ENCODE measurements around the gene ATP13A4. TPM values are rescaled to one million over a fixed set of nuclear protein-coding genes. Genes with fewer than 3 reads are reported as not detected.

The ATP13A4 gene
- total RNA-seq, 1 donor from 2014 or later = not detected

DNA sequence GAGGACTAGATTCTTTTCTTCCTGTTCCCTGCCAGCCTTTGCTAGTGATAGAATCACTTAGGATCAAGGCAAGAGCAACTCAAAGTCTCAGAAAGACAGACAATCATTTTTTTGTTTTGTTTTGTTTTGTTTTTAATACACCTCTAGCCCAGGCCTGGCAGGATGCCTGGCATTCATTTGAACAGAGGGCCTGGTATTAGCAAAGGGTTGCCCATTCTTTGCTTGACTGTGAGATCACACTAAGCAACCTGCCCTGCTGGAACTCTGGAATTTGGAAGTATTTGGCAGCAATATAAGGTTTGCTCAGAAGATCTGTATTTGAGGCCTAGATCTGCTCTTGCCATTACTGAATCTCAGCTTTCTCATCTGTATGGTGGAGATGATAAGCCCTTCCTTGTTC is 154.4 kb downstream of the ATP13A4 start:
- no peak for DNase-seq (ENCODE audit: low read depth in 2 of 2)

DNA sequence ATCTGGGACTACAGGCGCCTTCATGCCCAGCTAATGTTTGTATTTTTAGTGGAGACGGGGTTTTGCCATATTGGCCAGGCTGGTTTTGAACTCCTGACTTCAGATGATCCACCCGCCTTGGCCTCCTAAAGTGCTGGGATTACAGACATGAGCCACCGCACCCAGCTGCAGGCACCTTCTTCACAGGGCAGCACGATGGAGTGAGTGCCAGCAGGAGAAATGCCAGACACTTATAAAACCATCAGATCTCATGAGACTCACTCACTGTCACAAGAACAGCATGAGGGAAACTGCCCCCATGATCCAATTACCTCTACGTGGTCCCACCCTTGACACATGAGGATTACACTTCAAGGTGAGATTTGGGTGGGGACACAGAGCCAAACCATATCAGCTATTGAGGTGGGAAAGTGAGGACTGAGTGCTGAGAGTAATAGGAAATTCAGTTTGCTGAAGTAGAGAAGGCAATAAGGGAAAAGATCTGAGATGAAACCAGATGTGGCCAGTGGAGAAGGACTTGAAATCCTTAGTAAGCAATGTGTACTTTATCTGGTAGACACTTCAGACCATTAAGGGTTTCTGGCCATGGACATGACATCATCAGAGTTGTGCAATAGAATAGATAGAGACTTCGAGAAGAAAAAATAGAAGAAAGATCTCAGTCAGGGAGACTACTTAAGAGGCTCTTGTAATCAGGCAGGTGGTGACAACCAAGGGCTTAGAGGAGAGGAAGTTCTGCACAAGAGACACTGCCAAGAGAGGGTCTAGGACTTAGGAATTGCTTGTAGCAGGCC is 158.0 kb downstream of the ATP13A4 start:
- no peak for DNase-seq (ENCODE audit: low read depth in 2 of 2)

DNA sequence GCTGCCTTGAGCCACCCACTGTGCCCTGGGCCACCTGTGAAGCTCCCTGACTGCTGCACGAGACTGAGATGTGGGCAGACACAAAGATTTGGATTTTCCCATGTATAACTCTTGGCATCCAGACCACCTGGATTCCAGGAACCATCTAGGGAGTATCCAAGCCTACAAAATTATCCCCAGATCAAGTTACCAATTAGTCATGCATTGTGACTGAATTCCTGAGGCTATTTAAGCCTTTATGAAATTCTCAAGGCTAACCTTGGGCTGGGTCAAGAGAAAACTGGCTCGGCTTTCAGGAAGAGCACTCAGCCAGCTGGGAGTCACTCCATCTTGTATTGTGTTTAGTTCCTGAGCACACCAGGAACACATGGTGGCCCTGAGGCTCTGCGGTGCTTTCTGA is 162.8 kb downstream of the ATP13A4 start:
- no peak for DNase-seq (ENCODE audit: low read depth in 2 of 2)

DNA sequence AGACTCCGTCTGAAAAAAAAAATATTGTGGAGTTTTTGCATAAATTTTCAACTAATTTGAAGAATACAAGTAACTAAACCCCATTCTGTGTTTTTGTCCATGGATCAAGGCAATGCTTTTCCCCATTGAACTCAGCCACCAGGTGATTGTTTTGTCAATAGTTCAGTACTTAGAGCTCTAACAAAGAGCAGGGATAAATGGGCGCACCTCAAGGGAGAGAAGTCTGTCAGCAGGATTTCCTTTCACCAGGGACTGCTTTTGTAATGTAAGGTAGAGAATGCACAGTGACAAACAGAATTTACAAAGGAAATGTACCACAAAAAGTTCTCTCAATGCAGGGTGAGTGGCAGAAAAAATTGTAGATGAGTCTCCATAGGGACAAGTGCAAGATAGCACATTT is 165.4 kb downstream of the ATP13A4 start:
- DNase-seq (ENCODE audit: low read depth in 2 of 2) = no peak

DNA sequence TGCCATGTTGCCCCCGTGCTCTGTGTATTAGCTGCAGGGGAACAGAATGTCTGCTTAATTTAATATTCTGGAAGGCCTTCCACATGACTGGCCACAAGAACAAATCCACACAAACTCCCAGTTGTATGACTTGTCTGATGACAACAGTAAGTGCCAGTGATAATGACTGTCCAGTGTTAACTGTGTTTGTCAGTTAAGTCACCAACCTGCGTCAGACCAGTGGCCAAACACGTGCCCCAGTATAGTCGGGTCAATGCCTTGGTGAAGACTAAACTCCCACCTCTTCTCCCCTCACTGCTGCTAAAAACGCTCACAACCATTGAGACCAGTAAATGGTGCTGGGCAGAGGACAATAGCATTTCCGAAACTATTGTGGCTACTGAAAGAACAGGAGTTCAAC is 166.3 kb downstream of the ATP13A4 start:
- no peak for DNase-seq (ENCODE audit: low read depth in 2 of 2)

DNA sequence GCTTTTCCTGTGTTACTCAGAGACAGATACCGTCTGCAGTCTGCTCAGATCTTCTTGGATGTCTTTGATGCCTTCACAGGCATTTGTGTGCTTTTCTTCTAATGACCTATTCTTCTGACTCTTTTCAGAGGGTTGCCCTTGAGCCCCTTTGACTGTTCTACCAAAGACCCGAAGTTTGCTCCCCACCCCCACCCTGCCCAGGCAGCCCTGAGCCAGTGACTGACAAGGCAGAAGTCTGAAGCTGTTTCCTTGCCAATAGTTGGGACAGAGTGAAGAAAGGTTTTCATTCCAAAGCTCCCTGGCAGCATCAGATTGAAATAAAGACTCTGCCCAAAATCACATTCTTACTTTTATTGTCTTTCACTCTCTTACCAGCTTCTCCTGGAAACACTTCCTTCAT is 167.1 kb downstream of the ATP13A4 start:
- no peak for DNase-seq (ENCODE audit: low read depth in 2 of 2)

DNA sequence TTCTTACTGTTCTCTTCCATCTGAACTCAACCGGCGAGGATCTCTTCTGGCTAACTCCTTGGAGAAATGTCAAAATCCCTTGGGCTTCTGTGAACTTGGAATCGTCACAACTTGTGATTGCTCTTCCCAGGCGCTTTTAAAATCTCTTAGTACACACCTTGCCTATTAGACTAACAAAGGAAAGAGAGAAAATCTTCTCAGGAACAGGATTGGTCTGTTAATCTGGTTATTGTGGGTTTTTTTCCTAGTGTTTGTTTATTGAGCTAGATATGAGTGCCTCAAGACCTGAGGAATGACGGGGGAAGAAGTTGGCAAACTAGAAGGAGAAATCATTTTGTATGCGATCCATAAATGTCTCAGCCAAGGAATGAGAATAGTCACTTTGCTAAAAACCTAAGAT is 176.0 kb downstream of the ATP13A4 start, which contains the start of gene ATP13A5:
Gene ATP13A5, minus strand, starts transcription at position 48 of the 400 bp plus-strand sequence. Its CDS starts 28 bp downstream, at position 20.
- no peak for DNase-seq (ENCODE audit: low read depth in 2 of 2)

DNA sequence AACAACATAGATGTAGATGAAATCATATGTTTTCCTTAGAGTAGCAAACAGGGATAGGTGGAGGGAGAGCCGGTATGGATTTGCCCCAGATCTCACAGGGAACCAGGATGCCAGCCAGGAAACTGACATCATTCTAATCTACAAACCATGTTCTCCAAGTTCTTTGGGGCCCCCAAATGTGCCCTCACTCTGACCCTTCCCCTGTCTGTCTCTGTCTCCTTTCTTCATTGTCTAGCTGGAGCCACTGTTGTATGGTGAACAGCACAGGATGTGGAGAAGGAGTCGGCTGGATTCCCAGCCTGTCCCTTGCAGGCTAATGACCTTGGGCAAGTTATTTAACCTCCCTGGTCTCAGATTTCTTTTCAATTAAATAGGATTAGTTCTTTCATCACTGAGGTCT is 177.1 kb downstream of the ATP13A4 start:
- DNase-seq (ENCODE audit: low read depth in 2 of 2) = no peak

DNA sequence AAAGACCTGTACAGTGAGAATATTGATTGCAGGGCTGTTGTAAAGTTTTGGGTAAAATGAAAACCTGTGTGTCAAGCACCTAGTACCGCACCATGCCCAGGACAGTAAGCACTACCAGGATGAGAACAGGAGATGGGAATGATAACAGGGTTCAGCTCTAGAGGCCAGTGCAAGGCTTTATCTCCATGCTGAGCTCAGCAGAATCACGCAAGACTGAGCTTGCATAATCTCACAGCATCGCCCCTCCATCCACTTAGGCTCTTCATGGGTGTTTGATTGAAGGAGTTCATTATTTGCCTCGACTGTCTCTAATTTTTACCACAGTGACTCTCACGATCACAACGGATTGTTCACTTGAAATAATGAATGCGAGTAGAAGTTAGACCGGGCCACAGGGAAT is 179.1 kb downstream of the ATP13A4 start:
- no peak for DNase-seq (ENCODE audit: low read depth in 2 of 2)

DNA sequence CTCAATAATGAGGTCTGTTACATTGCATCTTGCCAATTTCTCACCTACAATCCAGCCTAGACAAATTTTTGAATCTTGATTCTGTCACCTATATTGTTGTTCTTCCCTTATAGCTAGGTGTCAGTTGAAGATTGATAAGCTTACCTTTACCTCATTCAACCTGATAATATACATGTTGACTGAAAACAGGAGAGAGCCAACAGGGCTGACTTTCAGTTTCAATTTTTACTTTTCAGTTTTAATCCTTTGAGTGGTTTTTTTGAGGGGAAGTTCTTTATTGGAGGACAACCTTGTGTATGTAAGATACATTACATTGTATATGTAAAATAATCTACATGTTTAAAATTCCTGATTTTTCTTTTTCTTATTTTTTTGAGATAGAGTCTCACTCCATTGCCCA is 181.9 kb downstream of the ATP13A4 start:
- no peak for DNase-seq (ENCODE audit: low read depth in 2 of 2)

DNA sequence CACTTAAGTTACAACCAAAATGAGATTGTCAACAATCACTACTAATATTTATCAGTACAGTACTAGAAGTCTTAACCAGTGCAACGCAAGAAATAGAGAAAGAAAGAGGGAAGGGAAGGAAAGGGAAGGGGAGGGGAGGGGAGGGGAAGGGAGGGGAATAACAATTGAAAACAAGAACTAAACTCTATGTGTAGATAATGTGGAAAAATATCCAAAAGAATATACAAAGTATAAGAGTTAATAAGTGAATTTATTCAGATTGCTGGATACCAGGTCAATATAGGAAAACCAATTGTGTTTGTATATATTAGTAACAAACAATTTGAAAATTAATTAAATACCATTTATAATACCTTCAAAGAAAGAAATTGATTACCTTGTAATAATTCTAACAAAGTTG is 186.8 kb downstream of the ATP13A4 start:
- DNase-seq (ENCODE audit: low read depth in 2 of 2) = no peak

DNA sequence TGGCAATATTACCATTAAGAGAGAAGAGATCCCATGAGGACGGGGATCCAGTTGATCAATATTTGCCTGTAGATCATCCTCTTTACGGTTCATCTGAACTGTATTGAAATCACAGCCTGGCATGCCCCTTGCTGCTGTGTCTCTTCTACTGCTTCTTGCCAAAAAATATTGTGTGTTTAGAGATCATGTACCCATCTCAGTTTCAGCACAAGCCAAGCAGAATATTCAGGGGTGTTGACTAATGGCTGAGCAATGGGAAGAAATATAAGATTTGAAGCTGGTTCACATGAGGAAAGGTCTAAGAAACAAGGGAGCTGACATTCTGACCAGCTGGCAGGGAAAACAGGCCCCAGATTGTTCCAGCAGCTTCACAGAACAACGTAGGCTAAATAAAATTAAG is 197.4 kb downstream of the ATP13A4 start:
- DNase-seq (ENCODE audit: low read depth in 2 of 2) = no peak

DNA sequence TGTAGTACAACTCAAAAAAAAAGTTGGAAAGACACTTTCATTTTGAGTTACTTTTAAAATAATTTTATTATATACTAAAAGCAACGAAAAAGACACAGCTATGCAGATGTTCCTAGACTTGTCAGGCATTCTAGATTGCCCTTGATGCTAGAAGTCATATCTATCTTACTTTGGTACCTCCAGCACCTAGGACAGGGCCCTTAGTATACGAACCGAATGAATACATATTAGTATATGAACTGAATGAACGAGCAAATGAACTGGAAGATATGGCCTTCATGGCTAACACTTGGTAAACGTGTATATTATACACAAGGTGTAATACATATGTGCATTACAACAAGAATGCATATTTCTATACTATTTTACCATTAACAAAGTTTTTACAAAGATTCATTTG is 200.3 kb downstream of the ATP13A4 start:
- no peak for DNase-seq (ENCODE audit: low read depth in 2 of 2)

Other genes with a start within 250 kb of the ATP13A4 start
- not detected in 2 replicates for gene ATP13A5, start 176.1 kb downstream of the ATP13A4 start, total RNA-seq
- gene OPA1, start 38.3 kb upstream of the ATP13A4 start, total RNA-seq = 34.9 and 46.2 TPM in 2 replicates